ENCODE results near the gene PKP1.

The PKP1 gene

GRCh38 chr1:201295861-201296260 lies 12.6 kb downstream of the PKP1 start:
- H3K4me3 ChIP-seq (ENCODE audit: low read depth, low read length), result no peak overlapping the region
- no peak for DNase-seq (ENCODE audit: low read depth)

DNA sequence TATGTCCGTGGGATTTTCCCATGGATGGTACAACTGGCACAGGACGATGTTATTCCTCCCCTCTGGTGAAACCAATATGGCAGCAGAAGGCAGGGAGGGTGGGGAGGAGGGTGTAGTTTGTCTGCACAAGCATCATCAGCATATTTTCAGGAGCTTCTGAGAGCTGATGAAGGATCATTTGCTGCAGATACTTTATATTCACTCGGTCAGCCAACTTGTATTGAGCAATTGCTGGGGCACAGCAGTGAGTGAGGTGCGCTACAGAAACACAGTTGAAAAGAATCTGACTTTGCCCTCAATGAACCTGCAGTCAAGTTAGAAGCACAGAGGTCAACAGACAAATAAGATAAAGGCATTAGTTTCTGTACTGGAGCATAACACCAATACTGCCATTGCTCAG lies 13.0 kb downstream of the PKP1 start:
- no peak for TF ChIP-seq CTCF (IDR thresholded peaks at IDR 0.05; ENCODE audit: control insufficient read depth, extremely low read depth, insufficient read depth)
- no peak overlapping the region for H3K4me3 ChIP-seq (ENCODE audit: low read depth, low read length)
- DNase-seq (ENCODE audit: low read depth), result no peak

More at GRCh38 chr1:201295861-201296260, 12.6 kb downstream of the PKP1 start:
- TF ChIP-seq CTCF (IDR thresholded peaks at IDR 0.05; ENCODE audit: control insufficient read depth, extremely low read depth, insufficient read depth), result no peak

- no peak for DNase-seq (ENCODE audit: low read depth)
- no peak for TF ChIP-seq CTCF (IDR thresholded peaks at IDR 0.05; ENCODE audit: control insufficient read depth, extremely low read depth, insufficient read depth)
These were observed 15.4 kb downstream of the PKP1 start for GRCh38 chr1:201298396-201299381.

GRCh38 chr1:201299968-201300367 lies 16.7 kb downstream of the PKP1 start:
- no peak overlapping the region for H3K4me3 ChIP-seq (ENCODE audit: low read depth, low read length)
- TF ChIP-seq CTCF (IDR thresholded peaks at IDR 0.05; ENCODE audit: control insufficient read depth, extremely low read depth, insufficient read depth), result no peak
- no peak for DNase-seq (ENCODE audit: low read depth)

More at GRCh38 chr1:201298396-201299381, 15.4 kb downstream of the PKP1 start:
- no peak overlapping the region for H3K4me3 ChIP-seq (ENCODE audit: low read depth, low read length)

DNA sequence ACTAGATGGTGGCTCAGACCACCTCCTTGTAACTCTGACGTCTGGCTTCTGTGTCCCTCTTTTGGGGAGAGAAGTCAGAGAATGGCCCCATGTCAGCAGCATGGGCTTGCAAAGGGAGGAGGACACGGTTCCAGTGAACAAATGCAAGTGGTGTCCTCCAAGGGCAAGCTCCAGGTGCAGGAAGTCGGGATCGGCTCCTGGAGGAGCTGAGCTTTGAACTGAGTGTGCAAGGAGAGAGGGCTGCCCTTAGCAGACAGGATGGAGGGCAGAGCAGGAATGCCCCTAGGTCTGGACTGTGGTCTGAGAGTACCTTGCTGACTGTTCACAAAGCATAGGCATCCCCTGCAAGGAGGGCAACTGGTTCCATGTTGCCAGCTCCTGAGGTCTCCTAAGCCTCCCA lies 17.3 kb downstream of the PKP1 start:
- H3K4me3 ChIP-seq (ENCODE audit: low read depth, low read length), result no peak overlapping the region
- DNase-seq (ENCODE audit: low read depth), result no peak
- TF ChIP-seq CTCF (IDR thresholded peaks at IDR 0.05; ENCODE audit: control insufficient read depth, extremely low read depth, insufficient read depth), result no peak

DNA sequence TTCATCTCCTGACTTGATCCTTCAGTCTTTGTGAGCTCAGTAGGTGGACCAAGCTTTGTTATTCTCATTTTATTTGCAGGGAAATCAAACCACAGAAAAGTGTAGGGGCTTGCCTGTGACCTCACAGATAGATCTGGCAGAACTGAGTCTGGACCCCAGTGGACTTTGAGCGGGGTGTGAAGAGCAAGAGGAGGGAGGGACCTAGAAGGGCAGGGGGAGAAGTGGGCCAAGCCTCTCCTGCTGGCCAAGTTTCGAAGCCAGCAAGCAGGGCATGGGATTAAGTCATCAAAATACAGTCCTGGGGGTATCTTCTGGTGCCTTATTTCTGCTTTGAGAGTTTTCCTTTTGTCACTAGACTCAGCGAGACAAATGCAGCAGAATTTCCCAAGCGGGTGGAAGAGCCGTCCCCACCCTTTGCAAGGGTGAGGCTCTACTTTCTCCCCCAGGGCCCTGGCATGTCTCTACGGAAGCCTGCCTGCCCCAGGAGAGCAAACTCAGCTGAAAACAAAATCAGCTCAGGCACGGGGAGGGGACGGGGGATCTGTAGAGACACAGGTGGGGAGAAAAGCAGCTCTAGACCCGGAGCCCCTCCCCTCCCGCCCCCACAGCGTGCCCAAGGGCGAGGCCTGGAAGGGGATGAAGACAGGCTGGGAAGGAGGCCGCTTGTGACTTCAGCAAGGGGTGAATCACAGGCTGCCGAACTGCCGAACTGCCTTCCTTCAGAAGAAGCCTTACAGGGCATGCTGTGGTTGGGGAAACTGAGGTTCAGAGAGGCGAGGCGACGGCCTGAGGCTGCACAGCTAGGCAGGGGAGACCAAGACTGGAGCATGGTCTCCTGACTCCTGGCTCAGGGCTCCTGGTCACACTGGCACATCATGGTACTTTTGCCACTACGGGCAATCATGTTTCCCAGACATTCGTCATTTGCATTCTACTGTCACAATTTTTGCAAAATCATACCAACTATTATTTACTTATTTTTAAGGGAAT lies 19.2 kb downstream of the PKP1 start:
- DNase-seq (ENCODE audit: low read depth), result no peak
- TF ChIP-seq CTCF (IDR thresholded peaks at IDR 0.05; ENCODE audit: control insufficient read depth, extremely low read depth, insufficient read depth), result no peak
- H3K4me3 ChIP-seq (ENCODE audit: low read depth, low read length), result no peak overlapping the region

Measured in LNCaP clone FGC (cell line).